Activated T-cell treated with anti-CD3 and anti-CD28 coated beads, Interleukin-2, amount 50 U/mL, for 72 hours (primary cell): Measurements from ENCODE around the gene RAI1. TPM values are rescaled to one million over a fixed set of nuclear protein-coding genes. Genes with fewer than 3 reads are reported as not detected.

Source experiments
- ATAC-seq, 2 donors: fragments of 150-1000 bp; cut with Tn5 transposase; replicated peaks in 1 of 2; 2 replicates each; pipeline ENCODE4 v1.10.0; 2021; ENCODE audit warnings: moderate library complexity in 2 of 2, mild to moderate bottlenecking in 1 of 2
- DNase-seq, 2 donors: peaks; one replicate each; pipeline ENCODE4 v3.0.0; 2021 to 2022; ENCODE audit warnings: mixed read lengths in 1 of 2
- H3K27ac Mint-ChIP-seq: one replicate; pipeline ENCODE4 v1.8.0; 2022; ENCODE audit warnings: mild to moderate bottlenecking, moderate library complexity, mixed read lengths
- H3K27me3 Mint-ChIP-seq: one replicate; pipeline ENCODE4 v1.8.0; 2022; ENCODE audit warnings: low read depth, mixed read lengths
- H3K36me3 Mint-ChIP-seq, 2 donors: one replicate each; pipeline ENCODE4 v1.8.0; 2022; ENCODE audit warnings: mixed read lengths in 2 of 2, mild to moderate bottlenecking in 1 of 2; ENCODE audit not compliant: insufficient read depth in 2 of 2
- H3K4me1 Mint-ChIP-seq: one replicate; pipeline ENCODE4 v1.8.0; 2022; ENCODE audit warnings: low read depth, mixed read lengths
- H3K4me3 Mint-ChIP-seq, 2 donors: one replicate each; pipeline ENCODE4 v1.8.0; 2022; ENCODE audit warnings: mild to moderate bottlenecking in 2 of 2, mixed read lengths in 2 of 2, moderate library complexity in 2 of 2
- H3K9me3 Mint-ChIP-seq, 2 donors: one replicate each; pipeline ENCODE4 v1.8.0; 2022; ENCODE audit warnings: mixed read lengths in 2 of 2
- total RNA-seq, 2 donors: library from RNA; stranded (reverse); gene quantifications; one replicate each; pipeline ENCODE4 v1.2.3, GENCODE V29; 2022

Gene RAI1
- total RNA-seq, 2 donors from 2014 or later = 19.5 to 21.3 TPM

DNA sequence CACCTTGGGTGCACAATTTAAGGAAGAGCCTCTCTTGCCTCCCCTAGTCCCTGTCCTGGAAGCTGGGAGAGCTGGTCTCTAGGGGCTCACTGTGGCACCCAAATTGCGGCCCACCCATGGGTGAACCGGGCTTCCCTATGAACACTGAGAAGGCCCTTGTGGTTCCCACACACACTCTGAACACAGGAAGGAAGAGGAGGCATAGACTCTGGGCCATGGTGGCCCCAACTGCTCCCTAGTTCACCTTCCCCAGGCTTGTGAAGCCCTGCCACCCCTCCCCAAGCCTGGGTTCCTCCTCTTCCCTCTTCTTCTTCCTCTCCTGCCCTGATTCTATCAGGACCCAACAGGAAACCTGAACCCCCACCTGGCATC lies 145.1 kb downstream of the RAI1 start:
- ATAC-seq (no peak), DNase-seq (no peak)
- Mint-ChIP-seq H3K4me3 (peak overlapping the region; percentile 57 to 83), H3K27ac (peak overlapping the region; percentile 75), H3K9me3 (no peaks in the 10 kb centered on the region), H3K27me3 (no peaks in the 10 kb centered on the region), H3K36me3 (peaks cover 1 to 6% of the 10 kb centered on the region in 2 donors), H3K4me1 (peaks cover 81% of the 10 kb centered on the region)

DNA sequence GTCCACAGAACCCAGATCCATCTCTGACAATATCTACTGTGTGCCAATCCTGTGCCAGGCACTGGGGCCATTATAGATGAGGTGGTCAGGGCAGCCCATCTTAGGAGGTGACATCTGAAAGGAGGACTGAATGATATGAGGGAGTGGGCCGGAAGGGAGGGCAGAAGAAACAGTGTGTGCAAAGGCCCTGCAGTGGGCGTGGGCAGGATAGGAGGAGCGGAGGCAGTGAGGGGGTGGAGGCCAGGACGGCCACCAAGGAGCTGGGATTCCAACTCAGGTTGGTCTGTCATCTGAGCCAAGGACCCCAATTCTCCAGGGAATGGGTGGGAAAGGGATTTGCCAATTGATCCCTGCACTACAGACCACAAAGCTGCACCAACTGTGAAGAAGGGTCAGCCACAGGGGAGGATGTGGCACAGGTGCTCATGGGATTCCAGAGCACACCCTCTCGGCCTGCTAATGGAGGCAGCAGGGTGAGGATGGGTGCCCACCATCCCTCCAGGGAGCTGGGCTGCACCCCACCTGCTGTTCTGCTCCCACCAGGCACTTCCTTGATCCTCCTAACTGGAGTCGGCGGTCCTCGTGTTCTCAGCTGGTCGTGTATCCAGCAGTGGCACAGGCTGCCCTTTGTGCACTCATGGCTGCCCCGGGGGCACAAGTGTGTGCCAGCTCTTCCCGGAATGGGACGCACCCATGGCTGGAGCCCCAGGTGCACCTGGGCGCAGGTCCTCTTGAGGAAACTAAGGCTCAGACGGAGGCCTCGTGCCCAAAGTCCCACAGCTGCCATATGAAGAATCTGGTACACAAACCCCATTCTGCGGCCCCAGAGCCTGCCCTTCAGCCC lies 145.9 kb downstream of the RAI1 start:
- ATAC-seq = no peak
- Mint-ChIP-seq H3K4me1 (peaks cover 81% of the 10 kb centered on the region), H3K4me3 (peak overlapping the region; percentile 57 to 83), H3K27ac (peak overlapping the region; percentile 75), H3K9me3 (no peaks in the 10 kb centered on the region), H3K27me3 (no peaks in the 10 kb centered on the region), H3K36me3 (peaks cover 2 to 8% of the 10 kb centered on the region in 2 donors)
- no peak for DNase-seq

DNA sequence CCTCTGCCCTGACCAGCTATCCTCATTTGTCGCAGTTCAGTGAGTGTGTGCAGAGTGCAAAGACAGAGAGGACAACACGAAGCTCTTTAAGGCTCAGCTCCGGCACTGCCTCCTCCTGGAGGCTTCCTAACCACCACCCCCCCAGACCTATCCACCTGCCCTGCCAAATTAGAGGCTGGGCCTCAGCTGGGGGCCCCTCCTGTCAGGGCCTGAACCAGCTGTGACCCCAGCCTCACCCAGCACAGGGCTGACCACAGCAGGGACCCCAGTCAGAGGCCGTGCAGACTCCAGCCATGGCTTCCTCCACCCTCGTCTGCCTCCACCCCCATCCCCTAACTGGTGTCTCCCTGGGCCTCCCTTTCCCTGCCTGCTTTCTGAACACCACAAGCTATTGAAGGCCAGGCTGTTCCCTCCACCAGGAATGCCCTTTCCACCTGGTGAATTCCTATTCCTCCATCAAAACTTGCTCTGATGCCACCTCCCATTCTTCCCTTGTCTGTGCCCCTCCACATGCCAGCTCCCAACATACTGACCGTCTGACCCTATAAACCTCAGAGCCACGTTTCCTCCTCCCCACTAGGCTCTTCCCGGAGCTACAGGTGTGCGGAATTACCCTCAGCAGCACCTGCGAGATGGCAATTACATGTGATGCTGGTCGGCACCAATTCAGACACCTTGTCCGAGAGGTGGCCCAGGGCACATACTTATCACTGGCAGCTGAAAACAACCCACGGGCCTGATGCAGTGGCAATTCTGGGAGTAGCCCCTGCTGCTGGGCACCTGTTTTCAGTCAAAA lies 146.8 kb downstream of the RAI1 start:
- peak overlapping the region; percentile 14 to 21 for H3K4me3 Mint-ChIP-seq
- H3K27me3 Mint-ChIP-seq = no peaks in the 10 kb centered on the region
- H3K9me3 Mint-ChIP-seq = no peaks in the 10 kb centered on the region
- H3K36me3 Mint-ChIP-seq = peaks cover 2 to 14% of the 10 kb centered on the region in 2 donors
- H3K4me1 Mint-ChIP-seq = peaks cover 79% of the 10 kb centered on the region
- H3K27ac Mint-ChIP-seq = peak overlapping the region; percentile 9
- no peak for DNase-seq
- ATAC-seq = no peak

DNA sequence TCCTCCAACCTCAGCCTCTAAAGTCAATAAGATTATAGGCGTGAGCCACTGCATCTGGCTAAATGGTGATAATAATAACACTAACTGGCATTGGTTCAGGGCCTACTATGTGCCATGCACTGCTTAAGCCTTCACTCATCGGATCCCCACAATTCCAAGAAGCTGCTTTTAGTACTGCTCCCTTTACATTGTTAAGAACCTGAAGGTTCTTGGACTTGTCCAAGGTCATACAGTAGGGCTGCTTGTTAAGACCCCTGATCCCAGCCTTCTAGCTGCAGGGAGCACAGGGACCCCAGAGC lies 149.0 kb downstream of the RAI1 start:
- H3K36me3 Mint-ChIP-seq = peaks cover 4 to 24% of the 10 kb centered on the region in 2 donors
- peak overlapping the region; percentile 42 for H3K27ac Mint-ChIP-seq
- H3K27me3 Mint-ChIP-seq = no peaks in the 10 kb centered on the region
- ATAC-seq (no peak), DNase-seq (no peak)
- H3K4me1 Mint-ChIP-seq = peaks cover 80% of the 10 kb centered on the region
- no peak overlapping the region for H3K4me3 Mint-ChIP-seq
- H3K9me3 Mint-ChIP-seq = no peaks in the 10 kb centered on the region

DNA sequence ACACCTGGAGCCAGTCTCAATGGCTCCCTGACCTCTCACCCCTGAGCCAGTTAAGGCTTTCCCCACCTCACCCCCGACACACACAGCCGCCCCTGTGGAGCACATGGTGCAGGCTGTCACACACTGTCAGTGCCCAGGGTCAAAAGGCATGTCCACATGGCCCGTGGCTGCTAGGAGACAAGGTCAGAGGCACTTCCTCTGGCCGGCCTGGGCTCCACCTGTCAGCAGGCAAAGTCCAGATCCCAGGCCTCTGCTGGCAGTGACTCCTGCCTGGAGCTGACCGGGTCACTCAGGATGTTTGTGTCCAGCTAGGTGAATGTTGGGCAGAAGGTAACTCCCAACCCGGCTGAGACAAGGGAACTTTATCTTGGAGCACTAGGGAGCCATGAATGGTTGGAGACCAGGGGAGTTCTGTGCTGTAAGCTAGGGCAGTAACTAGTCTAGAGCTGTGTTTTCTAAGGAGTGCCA lies 149.5 kb downstream of the RAI1 start:
- peaks cover 4 to 23% of the 10 kb centered on the region in 2 donors for H3K36me3 Mint-ChIP-seq

DNA sequence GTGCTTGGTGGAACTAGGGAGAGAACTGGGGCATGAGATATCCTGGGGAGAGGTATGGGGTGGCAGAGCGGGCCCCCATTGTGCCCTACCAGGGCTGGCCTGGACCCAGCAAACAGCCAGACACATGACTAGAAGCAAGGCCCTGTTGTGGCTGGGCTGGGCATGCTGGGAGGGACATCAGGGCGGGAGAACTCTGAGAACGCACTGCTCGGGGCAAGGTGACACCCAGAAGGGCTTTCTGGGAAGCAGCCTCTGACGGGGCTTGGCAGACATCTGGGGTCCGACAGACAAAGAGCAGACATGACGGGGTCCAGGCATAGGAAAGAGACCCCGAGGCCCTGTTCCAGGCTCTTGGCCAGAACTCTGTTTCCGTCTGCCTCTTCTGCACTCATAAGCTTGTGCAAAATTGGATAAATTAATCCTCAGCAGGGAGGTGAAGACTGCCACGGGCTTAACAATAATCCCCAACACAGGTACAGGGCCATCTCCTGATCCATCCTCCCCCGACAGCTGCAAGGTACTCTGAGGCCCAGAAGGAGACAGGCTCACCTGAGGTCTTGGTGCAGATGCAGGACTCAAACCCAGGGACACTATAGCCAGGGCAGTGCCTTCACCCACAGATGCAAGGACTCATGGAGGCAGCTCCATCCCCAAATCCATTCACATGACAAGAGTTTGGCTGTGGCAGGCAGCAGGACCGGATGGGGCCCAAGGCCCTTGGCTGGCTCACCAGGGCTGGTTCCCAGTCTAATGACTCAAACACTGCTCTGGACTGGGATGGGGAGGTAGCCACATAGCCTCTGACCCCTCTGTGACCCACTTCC lies 150.2 kb downstream of the RAI1 start:
- Mint-ChIP-seq H3K27ac (no peak overlapping the region), H3K9me3 (no peaks in the 10 kb centered on the region), H3K27me3 (no peaks in the 10 kb centered on the region), H3K4me1 (peaks cover 77% of the 10 kb centered on the region), H3K36me3 (peaks cover 7 to 19% of the 10 kb centered on the region in 2 donors), H3K4me3 (peak overlapping the region in 1 of 2 donors; percentile 17)
- ATAC-seq (no peak), DNase-seq (no peak)

More for the DNA sequence above, 149.5 kb downstream of the RAI1 start:
- no peaks in the 10 kb centered on the region for H3K9me3 Mint-ChIP-seq
- H3K27ac Mint-ChIP-seq = no peak overlapping the region
- peak overlapping the region in 1 of 2 donors; percentile 17 for H3K4me3 Mint-ChIP-seq
- no peaks in the 10 kb centered on the region for H3K27me3 Mint-ChIP-seq
- no peak for DNase-seq
- no peak for ATAC-seq
- H3K4me1 Mint-ChIP-seq = peaks cover 80% of the 10 kb centered on the region

DNA sequence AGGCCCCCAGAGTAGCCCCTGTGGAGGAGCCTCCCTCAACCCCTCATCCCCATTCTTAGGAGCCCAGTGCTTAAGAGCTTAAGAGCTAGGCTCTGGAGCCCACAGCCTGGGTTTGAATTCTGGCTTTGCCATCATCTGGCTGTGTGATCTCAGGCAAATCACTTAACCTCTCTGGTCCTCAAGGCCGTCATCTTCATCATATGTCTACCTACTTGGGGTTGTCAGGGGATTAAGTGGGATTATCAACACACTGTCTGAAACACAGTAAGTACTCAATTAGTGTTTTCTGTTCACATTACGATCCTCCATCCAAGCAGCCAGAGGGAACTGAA lies 150.7 kb downstream of the RAI1 start:
- no peak for ATAC-seq
- peaks cover 7 to 19% of the 10 kb centered on the region in 2 donors for H3K36me3 Mint-ChIP-seq

DNA sequence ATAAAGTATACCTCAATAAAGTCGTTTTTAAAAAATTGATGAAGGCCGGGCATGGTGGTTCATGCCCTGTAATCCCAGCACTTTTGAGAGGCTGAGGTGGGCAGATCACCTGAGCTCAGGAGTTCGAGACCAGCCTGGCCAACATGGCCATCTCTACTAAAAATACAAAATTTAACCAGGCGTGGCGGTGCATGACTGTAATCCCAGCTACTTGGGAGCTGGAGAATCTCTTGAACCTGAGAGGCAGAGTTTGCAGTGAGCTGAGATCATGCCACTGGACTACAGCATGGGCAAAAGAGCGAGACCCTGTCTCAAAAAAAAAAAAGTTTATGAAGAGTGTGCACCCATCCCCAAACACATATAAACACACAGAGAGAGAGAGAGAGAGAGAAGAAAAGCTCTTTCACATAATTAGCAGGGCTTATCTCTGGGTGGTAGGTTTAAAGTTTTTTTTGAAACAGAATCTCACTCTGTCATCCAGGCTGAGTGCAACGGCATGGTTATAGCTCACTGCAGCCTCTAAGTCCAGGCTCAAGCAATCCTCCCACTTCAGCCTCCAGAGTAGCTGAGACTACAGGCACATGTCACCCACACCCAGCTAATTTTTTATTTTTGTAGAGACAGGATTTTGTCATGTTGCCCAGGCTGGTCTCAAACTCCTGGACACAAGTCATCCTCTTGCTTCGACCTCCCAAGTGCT lies 152.6 kb downstream of the RAI1 start:
- Mint-ChIP-seq H3K36me3 (peaks cover 7 to 19% of the 10 kb centered on the region in 2 donors), H3K27me3 (no peaks in the 10 kb centered on the region), H3K4me1 (peaks cover 74% of the 10 kb centered on the region), H3K4me3 (peak overlapping the region; percentile 95 to 97), H3K9me3 (no peaks in the 10 kb centered on the region), H3K27ac (peak overlapping the region; percentile 81)
- ATAC-seq = no peak
- no peak for DNase-seq

More for the DNA sequence above, 150.7 kb downstream of the RAI1 start:
- Mint-ChIP-seq H3K4me1 (peaks cover 73% of the 10 kb centered on the region), H3K4me3 (peak overlapping the region; percentile 7 to 20), H3K27ac (no peak overlapping the region), H3K9me3 (no peaks in the 10 kb centered on the region), H3K27me3 (no peaks in the 10 kb centered on the region)
- no peak for DNase-seq

DNA sequence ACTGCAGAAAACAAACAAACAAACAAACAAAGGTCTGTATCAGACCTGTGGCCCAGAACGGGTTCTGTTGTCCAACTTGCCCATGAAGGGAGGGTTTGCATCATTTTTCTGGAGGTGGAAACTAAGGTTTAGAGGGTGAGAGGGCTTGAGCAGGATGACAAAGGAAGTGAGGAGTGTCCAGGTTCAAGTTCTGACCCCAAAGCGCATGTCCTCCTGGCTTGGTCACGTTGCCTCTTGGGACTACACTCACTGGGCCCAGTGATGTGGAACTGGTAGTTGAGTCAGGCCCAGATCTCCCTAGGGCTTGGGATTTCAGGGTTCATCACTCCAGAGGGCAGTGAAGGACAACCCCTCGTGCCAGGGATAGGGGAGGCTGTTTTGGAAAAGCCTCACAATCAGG lies 153.7 kb downstream of the RAI1 start:
- no peaks in the 10 kb centered on the region for H3K9me3 Mint-ChIP-seq
- ATAC-seq (no peak), DNase-seq (no peak)
- H3K4me3 Mint-ChIP-seq = peak overlapping the region; percentile 95 to 97
- H3K27ac Mint-ChIP-seq = peak overlapping the region; percentile 81
- H3K36me3 Mint-ChIP-seq = peaks cover 7 to 19% of the 10 kb centered on the region in 2 donors
- H3K4me1 Mint-ChIP-seq = peaks cover 80% of the 10 kb centered on the region
- H3K27me3 Mint-ChIP-seq = no peaks in the 10 kb centered on the region

DNA sequence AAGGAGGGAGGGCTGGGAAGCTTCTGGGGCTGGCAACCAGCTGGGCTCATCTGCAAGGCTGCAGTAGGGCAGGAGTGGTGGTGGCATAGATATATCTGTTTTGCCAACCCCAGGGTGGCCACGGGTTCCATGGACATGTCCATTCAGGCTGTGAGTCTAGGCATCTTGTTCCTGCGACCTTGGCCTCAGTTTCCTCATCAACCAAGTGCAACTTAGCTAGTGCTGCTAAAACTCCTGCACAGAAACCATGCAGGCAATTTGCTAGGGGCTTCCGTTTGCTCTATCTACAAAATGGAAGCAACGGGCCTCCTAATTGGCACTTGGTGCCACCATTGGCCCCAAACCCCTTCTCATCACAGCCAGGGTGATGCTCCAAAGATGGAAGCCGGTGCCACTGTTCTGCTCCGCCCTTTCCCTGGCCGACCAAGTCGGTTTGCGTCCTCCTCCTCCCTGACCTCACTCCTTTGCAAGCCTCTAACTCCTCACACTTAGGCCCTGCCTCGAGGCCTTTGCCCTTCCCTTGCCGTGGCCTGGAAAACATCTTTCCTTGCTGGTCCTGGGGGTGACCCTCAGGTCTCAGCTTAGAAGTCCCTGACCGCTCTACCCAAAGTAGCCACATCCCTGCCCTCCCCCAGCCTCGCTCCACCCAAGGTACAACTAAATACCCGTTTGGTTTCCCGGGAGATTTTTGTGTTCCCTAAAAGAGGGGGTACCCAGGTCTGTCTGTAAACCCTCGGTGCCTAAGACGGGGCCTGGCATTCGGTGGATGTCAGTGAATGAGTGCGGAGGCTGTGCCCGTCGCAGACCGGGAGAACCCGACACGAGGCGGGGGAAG lies 154.4 kb downstream of the RAI1 start:
- H3K27me3 Mint-ChIP-seq = no peaks in the 10 kb centered on the region
- peaks cover 81% of the 10 kb centered on the region for H3K4me1 Mint-ChIP-seq
- H3K9me3 Mint-ChIP-seq = no peaks in the 10 kb centered on the region
- ATAC-seq = no peak
- H3K27ac Mint-ChIP-seq = peak overlapping the region; percentile 90
- H3K4me3 Mint-ChIP-seq = peak overlapping the region; percentile 95 to 97
- H3K36me3 Mint-ChIP-seq = peaks cover 7 to 18% of the 10 kb centered on the region in 2 donors
- DNase-seq = no peak

DNA sequence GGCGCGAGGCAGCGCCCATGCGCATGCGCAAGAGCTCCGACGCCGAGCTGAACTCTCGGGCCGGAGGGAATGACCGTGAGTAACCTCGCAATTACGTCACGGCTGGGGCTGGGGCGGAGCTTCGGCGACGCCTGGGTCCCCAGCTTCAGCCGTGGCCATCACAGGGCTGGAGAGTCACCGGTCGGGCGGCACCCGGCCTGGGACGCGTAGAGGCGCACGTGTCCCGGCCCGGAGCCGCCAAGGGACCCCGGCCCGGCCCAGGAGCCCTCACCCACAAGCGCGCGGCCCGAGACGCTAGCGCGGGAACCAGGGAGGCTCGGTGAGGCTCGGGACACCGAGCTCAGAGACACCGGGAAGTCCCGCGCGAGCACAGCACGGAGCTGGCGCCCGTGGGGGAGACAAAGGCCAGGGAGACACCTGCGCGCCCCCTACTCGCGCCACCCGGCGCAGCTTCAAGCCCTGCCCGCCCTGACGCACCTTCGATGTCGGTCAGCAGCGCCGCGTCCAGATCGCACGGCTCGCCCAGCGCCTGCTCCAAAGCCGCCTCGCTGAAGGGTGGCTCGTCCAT lies 155.1 kb downstream of the RAI1 start:
- Mint-ChIP-seq H3K27ac (peak overlapping the region; percentile 90), H3K4me1 (peaks cover 81% of the 10 kb centered on the region), H3K4me3 (peak overlapping the region; percentile 95 to 97)

More for the DNA sequence above, 155.1 kb downstream of the RAI1 start:
- Mint-ChIP-seq H3K36me3 (peaks cover 7 to 18% of the 10 kb centered on the region in 2 donors), H3K9me3 (no peaks in the 10 kb centered on the region), H3K27me3 (no peaks in the 10 kb centered on the region)
- DNase-seq (peak; percentile 98 to 100), ATAC-seq (peak; percentile 80 to 82)
